GM12873 (cell line): ENCODE measurements around the gene SIDT1.

Source experiments
- TF ChIP-seq, protein P1 (sequence below): IDR thresholded peaks from 2 replicates; pipeline ENCODE4 v1.5.1; 2012; ENCODE audit warnings: low read depth, mild to moderate bottlenecking, moderate library complexity, low read length, control low read depth; ENCODE audit not compliant: insufficient read depth; ENCODE audit errors: missing control alignments

SIDT1 gene

DNA sequence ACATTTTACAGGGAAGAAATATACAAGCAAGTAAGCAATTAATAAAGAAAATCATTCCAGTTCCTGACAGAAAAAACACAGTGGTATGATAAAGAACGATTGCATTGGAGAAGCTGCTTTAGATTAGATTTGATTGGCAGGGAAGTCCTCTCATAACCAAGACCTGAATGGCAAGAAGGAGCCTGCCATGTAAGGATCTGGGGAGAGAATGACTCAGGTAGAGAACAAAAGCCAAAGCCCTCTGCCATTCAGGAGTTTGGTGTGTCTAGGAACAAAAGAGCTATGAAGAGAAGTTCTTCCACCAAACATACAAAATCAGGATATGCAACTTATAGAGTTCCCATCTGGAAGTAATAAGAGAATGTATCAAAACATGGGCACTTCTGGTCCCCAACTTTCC, 57.6 kb downstream of the SIDT1 start:
- TF ChIP-seq, protein P1, sequence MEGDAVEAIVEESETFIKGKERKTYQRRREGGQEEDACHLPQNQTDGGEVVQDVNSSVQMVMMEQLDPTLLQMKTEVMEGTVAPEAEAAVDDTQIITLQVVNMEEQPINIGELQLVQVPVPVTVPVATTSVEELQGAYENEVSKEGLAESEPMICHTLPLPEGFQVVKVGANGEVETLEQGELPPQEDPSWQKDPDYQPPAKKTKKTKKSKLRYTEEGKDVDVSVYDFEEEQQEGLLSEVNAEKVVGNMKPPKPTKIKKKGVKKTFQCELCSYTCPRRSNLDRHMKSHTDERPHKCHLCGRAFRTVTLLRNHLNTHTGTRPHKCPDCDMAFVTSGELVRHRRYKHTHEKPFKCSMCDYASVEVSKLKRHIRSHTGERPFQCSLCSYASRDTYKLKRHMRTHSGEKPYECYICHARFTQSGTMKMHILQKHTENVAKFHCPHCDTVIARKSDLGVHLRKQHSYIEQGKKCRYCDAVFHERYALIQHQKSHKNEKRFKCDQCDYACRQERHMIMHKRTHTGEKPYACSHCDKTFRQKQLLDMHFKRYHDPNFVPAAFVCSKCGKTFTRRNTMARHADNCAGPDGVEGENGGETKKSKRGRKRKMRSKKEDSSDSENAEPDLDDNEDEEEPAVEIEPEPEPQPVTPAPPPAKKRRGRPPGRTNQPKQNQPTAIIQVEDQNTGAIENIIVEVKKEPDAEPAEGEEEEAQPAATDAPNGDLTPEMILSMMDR, result no peak

DNA sequence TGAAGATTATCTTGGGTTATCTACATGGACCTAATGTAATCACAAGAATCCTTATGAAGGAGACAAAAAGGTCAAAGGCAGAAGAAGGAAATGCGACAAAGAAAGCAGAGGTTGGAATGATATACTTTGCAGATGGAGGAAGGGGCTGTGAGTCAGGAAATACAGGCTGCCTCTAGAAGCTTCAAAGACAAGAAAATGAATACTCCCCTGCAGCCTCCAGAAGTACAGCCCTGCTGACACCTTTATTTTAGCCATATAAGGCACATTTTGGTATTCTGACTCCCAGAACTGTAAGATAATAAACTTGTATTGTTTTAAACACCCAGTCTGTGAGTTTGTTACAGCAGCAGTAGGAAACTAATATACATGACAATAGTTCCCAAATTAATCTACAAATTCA, 58.6 kb downstream of the SIDT1 start:
- TF ChIP-seq, protein P1, result no peak

DNA sequence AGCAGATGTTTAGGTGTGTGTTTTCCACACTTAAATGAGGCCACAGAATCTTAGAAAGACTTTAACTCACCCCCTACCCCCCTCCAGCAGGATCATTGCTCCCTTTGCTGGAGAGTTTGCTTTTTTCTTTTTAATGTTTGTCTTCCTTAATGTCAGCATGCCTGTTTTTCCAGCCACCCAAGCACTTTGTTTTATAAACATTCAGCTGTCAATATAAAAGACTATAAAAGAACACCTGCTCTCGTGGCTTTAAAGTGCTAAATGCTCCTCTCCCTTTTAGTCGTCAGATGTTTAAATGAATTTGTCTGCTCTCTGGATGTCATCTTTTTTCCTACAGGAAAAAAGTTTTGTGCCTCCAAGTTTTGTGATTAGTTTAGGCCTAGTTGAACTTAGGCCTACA, 61.7 kb downstream of the SIDT1 start:
- TF ChIP-seq, protein P1, result no peak

DNA sequence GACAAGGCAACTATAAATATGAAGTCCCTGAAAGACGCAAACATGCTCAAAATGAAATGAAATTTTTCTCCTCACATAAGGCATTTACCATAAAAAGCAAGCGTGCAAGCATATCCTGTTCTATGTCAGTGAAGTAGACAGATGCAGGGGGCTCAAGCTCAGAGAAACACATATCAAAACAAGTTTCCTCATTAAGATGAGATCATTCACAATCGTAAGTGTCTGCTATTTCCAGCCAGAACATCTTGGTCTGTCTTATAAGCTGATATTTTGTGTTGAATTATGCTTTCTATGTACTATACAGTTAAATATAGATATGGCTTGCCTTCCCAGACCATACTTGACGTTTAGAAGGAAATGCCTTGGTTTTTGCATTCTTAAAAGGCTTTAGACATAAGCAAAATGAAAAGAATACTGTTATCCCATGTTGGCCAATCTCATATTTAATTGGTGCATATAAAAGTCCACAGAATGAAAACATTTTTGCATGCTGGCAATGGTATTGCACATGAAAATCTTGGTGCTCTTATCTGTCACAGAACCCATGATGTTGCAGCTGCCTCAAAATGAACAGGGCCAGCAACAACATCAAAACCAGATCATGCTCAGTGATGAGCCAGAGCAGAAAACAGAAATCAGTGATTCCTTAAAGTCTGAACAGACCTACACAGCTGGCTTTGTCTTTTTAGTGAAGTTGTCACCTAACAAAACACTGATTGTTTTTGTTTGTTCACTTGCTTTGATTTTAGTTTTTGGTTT, 65.4 kb downstream of the SIDT1 start:
- TF ChIP-seq, protein P1, result no peak

DNA sequence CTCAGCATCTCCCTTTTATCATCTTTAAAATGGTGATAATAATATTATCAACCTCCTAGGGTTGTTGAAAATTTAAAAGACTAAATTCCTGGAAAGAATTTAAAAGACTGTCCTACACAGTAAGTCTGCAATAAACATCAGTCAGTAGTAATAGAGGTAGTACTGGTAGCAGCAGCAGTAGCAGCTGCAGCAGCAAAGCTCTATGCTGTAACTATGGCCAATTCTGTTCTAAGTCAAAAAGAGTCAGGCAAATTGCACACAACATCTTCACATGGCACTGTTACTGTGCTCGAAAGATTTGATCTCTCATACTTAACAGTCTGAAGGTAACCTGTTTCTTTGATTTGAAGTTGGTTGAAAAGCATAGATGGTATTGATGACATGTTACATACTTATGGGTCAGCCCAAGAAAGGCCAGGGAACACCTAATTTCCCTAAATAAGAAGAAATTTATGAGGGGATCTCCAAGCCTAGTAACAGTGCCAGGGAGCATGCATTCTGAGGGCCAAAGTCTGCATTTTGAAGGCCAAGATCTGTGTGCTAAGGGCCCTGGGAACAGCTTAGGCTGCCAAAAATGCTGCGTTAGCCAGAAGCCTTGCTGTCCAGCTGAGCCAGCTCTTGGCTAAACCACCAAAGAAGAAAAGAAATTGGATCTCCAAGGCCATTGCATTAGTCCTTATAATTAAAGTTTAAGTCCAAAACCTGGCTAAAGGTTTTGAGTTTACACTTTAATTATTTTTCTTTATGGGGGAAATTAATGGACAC, 68.2 kb downstream of the SIDT1 start:
- TF ChIP-seq, protein P1, result no peak

DNA sequence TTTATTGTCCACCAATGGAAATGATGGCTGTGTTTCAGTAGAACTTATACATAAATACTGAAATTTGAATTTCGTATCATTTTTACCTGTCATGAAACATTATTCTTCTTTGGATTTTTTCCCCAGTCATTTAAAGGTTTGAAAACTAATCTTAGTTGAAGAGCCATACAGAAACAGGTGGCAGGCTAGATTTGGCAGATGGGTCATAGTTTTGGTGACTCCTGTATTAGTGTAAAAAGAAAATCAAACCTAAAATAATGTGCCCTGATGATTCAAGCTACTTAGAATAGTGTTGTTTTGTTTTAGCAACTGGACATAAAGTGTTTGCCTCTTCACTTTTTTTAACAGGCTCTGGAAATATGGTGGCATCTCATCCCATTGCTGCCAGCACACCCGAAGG, 68.9 kb downstream of the SIDT1 start:
- TF ChIP-seq, protein P1, result no peak

DNA sequence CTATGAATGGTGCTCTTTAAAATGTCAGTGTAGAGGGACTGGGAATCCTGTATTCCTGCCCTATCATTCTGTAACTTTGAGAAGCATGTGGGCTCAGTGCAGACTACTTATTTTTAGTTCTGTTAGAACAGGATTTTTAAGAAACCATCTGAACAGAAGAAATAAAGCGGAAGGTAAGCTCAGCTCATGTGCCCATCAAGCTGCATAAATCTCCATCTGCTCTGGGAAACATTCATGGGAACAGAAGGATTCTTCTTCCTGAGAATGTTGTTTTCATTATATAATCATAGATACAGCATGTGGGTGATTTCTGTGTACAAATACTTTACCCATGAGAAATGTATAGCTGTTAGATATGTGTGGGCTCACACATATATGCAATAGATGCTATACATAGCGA, 69.9 kb downstream of the SIDT1 start:
- TF ChIP-seq, protein P1, result no peak
